Endometrial microvascular endothelial cells (primary cell): ENCODE measurements around the gene SYT8. TPM values are rescaled to one million over a fixed set of nuclear protein-coding genes. Genes with fewer than 3 reads are reported as not detected.

Source experiments
- in situ Hi-C: cut with HindIII; loops from 2 replicates; pipeline ENCODE4 v1.10.0; 2017; ENCODE audit warnings: low sequenced_read_pairs, low pct_unique_long_range_greater_than_20kb; ENCODE audit errors: inconsistent ontology term
- total RNA-seq: library from RNA; depleted of rRNA; stranded (reverse); fragments of >200 nt; gene quantifications from one replicate; pipeline ENCODE4 v1.2.3, GENCODE V29; 2015; ENCODE audit errors: inconsistent ontology term

Gene SYT8
- total RNA-seq, 1 donor from 2014 or later = not detected

- in situ Hi-C loops = no loop called here
Measured at GRCh38 chr11:1815311-1815710, 19.5 kb upstream of the SYT8 start.

GRCh38 chr11:1815751-1816150 lies 19.0 kb upstream of the SYT8 start:
- in situ Hi-C loops = no loop called here

GRCh38 chr11:1817000-1817399 lies 17.8 kb upstream of the SYT8 start:
- in situ Hi-C loops = no loop called here

GRCh38 chr11:1817511-1817910 lies 17.3 kb upstream of the SYT8 start:
- in situ Hi-C loops = no loop called here

GRCh38 chr11:1819074-1819473 lies 15.7 kb upstream of the SYT8 start:
- in situ Hi-C loops = no loop called here

GRCh38 chr11:1820463-1821325 lies 14.1 kb upstream of the SYT8 start:
- in situ Hi-C loops = no loop called here

GRCh38 chr11:1821562-1821961 lies 13.2 kb upstream of the SYT8 start:
- in situ Hi-C loops = no loop called here

- in situ Hi-C loops = no loop called here
Measured at GRCh38 chr11:1822648-1823375, 12.0 kb upstream of the SYT8 start.

GRCh38 chr11:1823376-1824220 lies 11.2 kb upstream of the SYT8 start:
- in situ Hi-C loops = no loop called here

- in situ Hi-C loops = no loop called here
Measured at GRCh38 chr11:1824221-1825038, 10.4 kb upstream of the SYT8 start.

- in situ Hi-C loops = no loop called here
Measured at GRCh38 chr11:1825039-1825740, 9.6 kb upstream of the SYT8 start.

GRCh38 chr11:1825785-1826451 lies 8.9 kb upstream of the SYT8 start:
- in situ Hi-C loops = no loop called here

GRCh38 chr11:1826552-1827094 lies 8.2 kb upstream of the SYT8 start:
- in situ Hi-C loops = no loop called here

- in situ Hi-C loops = no loop called here
Measured at GRCh38 chr11:1827095-1827813, 7.5 kb upstream of the SYT8 start.

- in situ Hi-C loops = no loop called here
Measured at GRCh38 chr11:1827931-1828330, 6.9 kb upstream of the SYT8 start.

- in situ Hi-C loops = no loop called here
Measured at GRCh38 chr11:1828542-1828941, 6.2 kb upstream of the SYT8 start.
